HG03060 (cell line): ENCODE data around the gene TRIM8.
"Not testable (repeated sequence)": the region's sequence is repeated elsewhere in the genome, so short reads cannot be mapped to it uniquely, and the experiment has no call there.

Experiments used
- ATAC-seq: cut with Tn5 transposase; IDR thresholded peaks from one replicate; pipeline ENCODE4 v1.9.1; 2021; ENCODE audit warnings: low read depth, moderate number of reproducible peaks; ENCODE audit not compliant: unreplicated experiment

Gene TRIM8

GRCh38 chr10:102682981-102683380 is 38.7 kb downstream of the TRIM8 start:
- no peak for ATAC-seq

- no peak for ATAC-seq
Measured at GRCh38 chr10:102683736-102684135, 39.5 kb downstream of the TRIM8 start.

DNA sequence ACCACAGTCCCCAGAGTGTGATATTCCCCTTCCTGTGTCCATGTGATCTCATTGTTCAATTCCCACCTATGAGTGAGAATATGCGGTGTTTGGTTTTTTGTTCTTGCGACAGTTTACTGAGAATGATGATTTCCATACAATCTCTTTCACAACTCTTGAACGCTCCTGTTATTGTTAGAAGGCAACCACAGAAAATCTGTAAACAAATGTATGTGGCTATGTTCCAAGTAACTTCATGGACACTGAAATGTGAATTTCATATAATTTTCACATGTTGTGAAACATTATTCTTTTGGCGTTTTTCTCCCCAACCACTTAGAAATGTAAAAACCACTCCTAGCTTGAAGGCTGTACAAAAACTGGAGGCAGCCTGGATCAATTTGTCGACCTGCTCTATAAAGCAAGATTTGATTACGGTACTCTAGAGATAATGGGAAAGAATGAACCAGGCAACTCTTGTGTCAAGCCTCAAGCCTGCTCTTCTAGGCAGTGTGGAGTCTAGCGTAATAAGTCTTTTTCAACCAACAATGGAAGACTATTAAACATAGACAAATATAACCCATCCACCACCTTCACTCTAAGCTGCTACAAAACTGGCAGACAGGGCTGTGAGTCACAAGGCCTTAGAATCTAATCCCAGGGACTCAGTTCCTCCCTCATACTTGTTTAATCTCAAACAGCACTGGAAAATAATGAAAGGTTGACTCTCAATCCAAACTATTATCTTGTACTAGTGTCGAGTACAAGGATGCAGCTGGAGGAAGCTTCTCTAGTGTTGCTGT is 47.2 kb downstream of the TRIM8 start:
- ATAC-seq: no peak

- ATAC-seq: not testable (repeated sequence)
Measured at GRCh38 chr10:102695401-102695800, 51.1 kb downstream of the TRIM8 start.

DNA sequence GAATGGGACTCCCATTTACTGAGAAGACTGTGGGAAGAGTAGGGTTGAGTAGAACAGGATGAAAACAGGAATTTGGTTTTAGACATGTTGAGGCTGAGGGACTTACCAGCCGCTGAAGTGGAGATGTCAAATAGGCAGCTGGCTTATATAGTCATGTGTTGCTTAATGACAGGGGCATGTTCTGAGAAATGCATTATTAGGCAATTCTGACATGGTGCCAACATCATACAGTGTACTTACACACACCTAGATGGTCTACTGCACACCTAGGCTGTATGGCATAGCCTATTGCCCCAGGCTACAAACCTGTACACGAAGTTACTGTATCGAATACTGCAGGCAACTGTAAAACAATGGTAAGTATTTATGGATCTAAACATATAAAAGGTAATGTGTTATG is 52.5 kb downstream of the TRIM8 start:
- ATAC-seq: no peak

DNA sequence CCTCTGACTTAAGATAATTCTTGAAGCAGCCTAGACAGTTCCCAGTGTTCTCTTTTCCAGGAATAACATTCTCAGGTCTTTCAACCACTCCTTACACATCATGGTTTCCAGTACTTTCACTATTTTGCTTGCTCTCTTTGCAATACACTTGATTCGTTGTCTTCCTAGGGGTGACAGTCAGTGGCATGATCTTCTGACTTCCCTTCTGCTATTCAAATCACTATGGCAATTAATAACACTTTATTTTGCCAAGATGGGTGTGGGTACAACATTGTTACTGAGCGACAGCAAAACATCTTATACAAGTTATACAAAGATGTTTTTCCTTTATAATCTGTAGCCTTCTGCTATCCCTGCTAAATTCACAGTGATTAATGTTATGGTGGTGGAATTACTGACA is 54.6 kb downstream of the TRIM8 start:
- ATAC-seq: no peak

- ATAC-seq: no peak
Measured at GRCh38 chr10:102701272-102701671, 57.0 kb downstream of the TRIM8 start.

DNA sequence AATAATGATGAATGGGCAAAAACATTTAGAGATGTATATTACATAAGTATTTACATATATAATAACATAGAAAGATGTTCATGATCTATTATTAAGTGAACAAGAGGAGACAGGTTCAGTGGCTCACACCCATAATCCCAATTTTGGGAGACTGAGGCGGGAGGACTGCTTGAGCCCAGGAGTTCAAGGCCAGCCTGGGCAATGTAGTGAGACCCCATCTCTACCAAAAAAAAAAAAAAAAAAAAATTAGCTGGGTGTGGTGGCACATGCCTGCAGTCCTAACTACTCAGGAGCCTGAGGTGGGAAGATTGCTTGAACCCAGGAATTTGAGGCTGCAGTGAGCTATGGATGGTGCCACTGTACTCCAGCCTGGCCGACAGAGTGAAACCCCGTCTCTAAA is 57.5 kb downstream of the TRIM8 start:
- no peak for ATAC-seq

GRCh38 chr10:102702742-102703141 is 58.5 kb downstream of the TRIM8 start:
- ATAC-seq: no peak

DNA sequence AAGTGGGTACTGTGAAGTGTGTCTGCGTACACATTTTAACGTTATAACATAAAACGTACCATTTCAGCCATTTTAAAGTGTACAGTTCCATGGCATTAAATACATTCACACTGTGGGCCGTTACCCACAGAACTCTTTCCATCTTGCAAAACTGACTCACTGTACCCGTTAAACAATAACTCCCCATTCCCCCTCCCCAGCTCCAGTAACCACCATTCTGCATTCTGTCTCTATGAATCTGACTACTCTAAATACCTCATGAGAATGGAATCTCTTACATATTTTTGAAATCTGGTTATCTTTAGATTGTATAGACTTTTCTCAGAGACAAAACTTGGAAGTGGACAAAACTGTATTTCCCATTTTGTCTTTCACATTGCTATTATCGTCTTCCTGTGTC is 60.6 kb downstream of the TRIM8 start:
- no peak for ATAC-seq

- no peak for ATAC-seq
Measured at GRCh38 chr10:102705531-102705930, 61.3 kb downstream of the TRIM8 start.
